GM12878 (cell line): ENCODE results near the gene LPAR6. TPM values are rescaled to one million over a fixed set of nuclear protein-coding genes. Genes with fewer than 3 reads are reported as not detected.
"Not testable (repeated sequence)": the region's sequence is repeated elsewhere in the genome, so short reads cannot be mapped to it uniquely, and the experiment has no call there.

Source experiments
- ATAC-seq: fragments of 200-7000 bp; cut with Tn5 transposase; 3 replicates; pipeline ENCODE4 v1.9.1; 2020; ENCODE audit warnings: mild to moderate bottlenecking, moderate library complexity
- BruUV-seq: library from RNA; stranded (reverse); fragments of 400-500 nt; replicated peaks from 2 replicates; lab custom pipeline; 2021; lab: Mats Ljungman, UMichigan
- CTCF ChIA-PET: fragments of 300-600 bp; sonication (Branson Sonifier 250); formaldehyde crosslinking; extraction: SDS; loops from one replicate; lab custom pipeline; 2021; ENCODE audit warnings: inconsistent platforms; lab: Yijun Ruan, JAX
- POLR2A ChIA-PET: fragments of 350-600 bp; formaldehyde crosslinking; extraction: SDS; loops from one replicate; lab custom pipeline; 2021; ENCODE audit warnings: inconsistent platforms; lab: Charles Lee
- RAD21 ChIA-PET: fragments of 300-600 bp; sonication (Branson Sonifier 250); formaldehyde crosslinking; loops from one replicate; lab custom pipeline; 2023; ENCODE audit warnings: antibody characterized with exemption; ENCODE audit not compliant: unreplicated experiment; lab: Charles Lee
- SMC1A ChIA-PET: fragments of 300-600 bp; sonication (Branson Sonifier 250); formaldehyde crosslinking; loops from one replicate; lab custom pipeline; 2023; ENCODE audit not compliant: unreplicated experiment, uncharacterized antibody; lab: Charles Lee
- DNase-seq: peaks from one replicate; pipeline ENCODE4 v3.0.0-alpha.2; 2011; ENCODE audit warnings: low read depth, low spot score
- FAIRE-seq: peaks from 3 replicates; lab custom pipeline; 2011; peaks lifted over from hg19 to GRCh38; lab: Jason Lieb, UNC
- H2AFZ ChIP-seq: 2 replicates; pipeline ENCODE4 v1.6.0; 2011; ENCODE audit warnings: low read depth, low read length, control low read depth; ENCODE audit not compliant: control insufficient read depth
- H3K27ac ChIP-seq: 2 replicates; pipeline ENCODE4 v1.5.1; 2011; ENCODE audit warnings: control low read depth; ENCODE audit not compliant: control insufficient read depth, insufficient read depth
- H3K27me3 ChIP-seq, 2 experiments: replicated peaks in 1 of 2; 2 replicates each; pipeline versions ENCODE4 v1.6.0 to v1.6.1; 2011; ENCODE audit warnings: low read length in 1 of 2; ENCODE audit not compliant: control insufficient read depth in 2 of 2, insufficient read depth in 2 of 2
- H3K36me3 ChIP-seq, 2 experiments: 2 replicates each; pipeline ENCODE4 v1.5.1; 2011; ENCODE audit warnings: low read length in 1 of 2; ENCODE audit not compliant: control insufficient read depth in 2 of 2, insufficient read depth in 2 of 2
- H3K4me1 ChIP-seq: 2 replicates; pipeline ENCODE4 v1.6.1; 2011; ENCODE audit warnings: mild to moderate bottlenecking, low read length, moderate library complexity, mixed read lengths; ENCODE audit not compliant: control insufficient read depth, insufficient read depth
- H3K4me2 ChIP-seq: 2 replicates; pipeline ENCODE4 v1.6.0; 2011; ENCODE audit warnings: control low read depth; ENCODE audit not compliant: control insufficient read depth, insufficient read depth
- H3K4me3 ChIP-seq: fragments of 200-600 bp; sonication (generic); 2 replicates; pipeline ENCODE4 v1.5.1; 2016
- H3K79me2 ChIP-seq: 2 replicates; pipeline ENCODE4 v1.6.0; 2011; ENCODE audit warnings: low read length; ENCODE audit not compliant: control insufficient read depth, insufficient read depth
- H3K9ac ChIP-seq: 2 replicates; pipeline ENCODE4 v1.8.0; 2011; ENCODE audit warnings: low read length, control low read depth, mixed read lengths; ENCODE audit not compliant: control insufficient read depth, insufficient read depth
- H3K9me3 ChIP-seq: replicated peaks from 3 replicates; pipeline ENCODE4 v1.5.1; 2011; ENCODE audit warnings: mild to moderate bottlenecking, low read length; ENCODE audit not compliant: control insufficient read depth, insufficient read depth
- H4K20me1 ChIP-seq: 2 replicates; pipeline ENCODE4 v1.6.0; 2011; ENCODE audit not compliant: control insufficient read depth, insufficient read depth
- ASH2L ChIP-seq: fragments of 300-600, 200-600 bp; sonication (generic); IDR thresholded peaks from 2 replicates; pipeline ENCODE4 v1.6.1; 2017; ENCODE audit warnings: low read depth, mild to moderate bottlenecking, borderline replicate concordance
- CREM ChIP-seq: IDR thresholded peaks from 2 replicates; pipeline ENCODE4 v1.6.1; 2014; ENCODE audit warnings: antibody characterized with exemption, low read depth
- ETV6 ChIP-seq, 2 experiments: fragments of 450-650 bp in 1 of 2; IDR thresholded peaks in 1 of 2; conservative IDR thresholded peaks in 1 of 2; 2 replicates each; pipeline ENCODE4 v1.6.1; 2014; ENCODE audit warnings: antibody characterized with exemption in 1 of 2, borderline replicate concordance in 1 of 2, low read depth in 1 of 2, mild to moderate bottlenecking in 1 of 2, moderate library complexity in 1 of 2
- MTA3 ChIP-seq: IDR thresholded peaks from 2 replicates; pipeline ENCODE4 v1.6.1; 2012; ENCODE audit warnings: low read length, inconsistent platforms, borderline replicate concordance
- NFIC ChIP-seq: IDR thresholded peaks from 2 replicates; pipeline ENCODE4 v1.6.1; 2012; ENCODE audit warnings: low read depth, mild to moderate bottlenecking, inconsistent platforms, low read length, moderate library complexity
- NFYA ChIP-seq: IDR thresholded peaks from 2 replicates; pipeline ENCODE4 v1.6.1; 2011; ENCODE audit warnings: low read depth, mild to moderate bottlenecking, low read length, improper control_type of control experiment, borderline replicate concordance
- RB1 ChIP-seq: fragments of 450-650 bp; formaldehyde crosslinking; IDR thresholded peaks from 2 replicates; pipeline ENCODE4 v1.6.1; 2017; ENCODE audit warnings: mild to moderate bottlenecking, borderline replicate concordance
- RFX5 ChIP-seq: IDR thresholded peaks from 2 replicates; pipeline ENCODE4 v1.6.1; 2011; ENCODE audit warnings: low read depth, low read length, improper control_type of control experiment
- SMAD1 ChIP-seq: fragments of 450-650 bp; IDR thresholded peaks from 2 replicates; pipeline ENCODE4 v1.6.1; 2018; ENCODE audit warnings: mild to moderate bottlenecking, low read depth; ENCODE audit not compliant: partially characterized antibody
- SREBF1 ChIP-seq: IDR thresholded peaks from 2 replicates; pipeline ENCODE4 v1.6.1; 2012; ENCODE audit warnings: mild to moderate bottlenecking, low read length
- ZSCAN29 ChIP-seq: fragments of 450-650 bp; IDR thresholded peaks from 2 replicates; pipeline ENCODE4 v1.6.1; 2017; ENCODE audit warnings: mild to moderate bottlenecking, moderate library complexity
- WGBS: methylation state at CpG from one replicate; pipeline ENCODE4 v1.1.6; 2016; ENCODE audit warnings: low lambda C conversion rate; ENCODE audit not compliant: insufficient replicate concordance, insufficient coverage; ENCODE audit errors: missing lambda C conversion rate; 5-methylcytosine and 5-hydroxymethylcytosine counted together
- in situ Hi-C: fragments of 300-500 bp; cut with MboI; formaldehyde crosslinking; loops from 9 replicates; pipeline ENCODE4 v1.14.3; 2018; ENCODE audit warnings: mixed read lengths
- intact Hi-C: fragments of 100-400 bp; cut with micrococcal nuclease; formaldehyde crosslinking; loops from one replicate; pipeline ENCODE4 v1.14.2; 2022; ENCODE audit not compliant: unreplicated experiment
- polyA plus RNA-seq, 11 experiments: library from polyadenylated mRNA; depleted of rRNA in 4 of 11; unstranded in 6 of 11; stranded (reverse) in 5 of 11; fragments of >200 nt; fragmentation: Nextera tagmentation in 4 of 11; fragmentation: Illumina TruSeq in 1 of 11; extraction: Ambion mirVana in 4 of 11; extraction: Trizol in 1 of 11; gene quantifications; 1 replicate in 1 of 11; 2 replicates in 10 of 11; pipeline versions ENCODE4 v1.2.1 to v1.2.3, GENCODE V29; 2011 to 2016; ENCODE audit warnings: inconsistent platforms in 2 of 11, missing spikeins in 2 of 11, low read depth in 1 of 11
- total RNA-seq, 4 experiments: library from RNA; depleted of rRNA in 3 of 4; stranded (reverse); fragments of >200 nt in 3 of 4; fragmentation: Illumina TruSeq in 1 of 4; extraction: Trizol in 1 of 4; gene quantifications; 2 replicates each; pipeline versions ENCODE4 v1.2.1 to v1.2.3, GENCODE V29; 2013 to 2021
- TF ChIP-seq, protein P1 (sequence below): IDR thresholded peaks from 2 replicates; pipeline ENCODE4 v1.6.1; 2012; ENCODE audit warnings: low read depth, low read length, improper control_type of control experiment
- TF ChIP-seq, protein P2 (sequence below): fragments of 450-650 bp; formaldehyde crosslinking; IDR thresholded peaks from 2 replicates; pipeline ENCODE4 v1.4.0; 2020; ENCODE audit warnings: mild to moderate bottlenecking, moderate library complexity

The LPAR6 gene
- total and polyA plus RNA-seq, 10 of the 15 experiments (the other 5 are each of a cell fraction or from before 2014, with no cell fraction given): 1.4 to 4.2 (median 2.8) TPM

DNA sequence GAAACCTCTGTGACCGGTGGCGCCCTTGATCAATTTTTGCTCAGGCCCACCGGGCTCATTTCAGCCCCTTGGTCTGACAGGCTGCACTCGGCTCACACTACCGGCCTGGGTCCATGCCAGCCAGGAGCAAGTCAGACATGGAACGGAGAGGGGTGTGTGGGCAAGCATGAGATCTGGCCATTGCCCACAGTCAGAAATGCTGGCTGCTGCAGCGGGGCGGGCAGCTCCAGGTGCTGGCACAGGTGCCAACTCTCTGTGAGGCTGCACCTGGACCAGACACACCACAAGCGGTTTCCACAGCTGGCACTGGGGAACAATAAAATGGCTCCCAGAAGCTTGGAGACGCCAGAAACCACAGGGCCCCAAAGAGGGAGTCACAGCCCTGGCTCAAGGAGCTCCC is 43.6 kb upstream of the LPAR6 start (continued):
- TF ChIP-seq NFIC (no peak), SMAD1 (no peak), ASH2L (no peak), MTA3 (no peak)
- TF ChIP-seq, all 136 proteins: peak for 0

DNA sequence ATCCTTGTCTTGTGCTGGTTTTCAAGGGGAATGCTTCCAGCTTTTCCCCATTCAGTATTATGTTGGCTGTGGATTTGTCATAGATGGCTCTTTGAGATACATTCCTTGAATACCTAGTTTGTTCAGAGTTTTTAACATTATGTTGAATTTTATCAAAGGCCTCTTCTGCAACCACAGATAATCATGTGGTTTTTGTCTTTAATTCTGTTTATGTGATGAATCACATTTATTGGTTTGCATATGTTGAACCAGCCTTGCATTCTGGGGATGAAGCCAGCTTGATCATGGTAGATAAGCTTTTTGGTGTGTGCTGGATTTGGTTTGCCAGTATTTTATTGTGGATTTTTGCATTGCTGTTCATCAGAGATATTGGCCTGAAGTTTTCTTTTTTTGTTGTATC is 38.3 kb upstream of the LPAR6 start:
- H3K9ac ChIP-seq, H4K20me1 ChIP-seq, ATAC-seq, in situ Hi-C loops, H3K4me1 ChIP-seq, intact Hi-C loops, H3K36me3 ChIP-seq, H3K4me2 ChIP-seq, FAIRE-seq, POLR2A ChIA-PET, H3K27ac ChIP-seq, BruUV-seq, H2AFZ ChIP-seq, DNase-seq, RAD21 ChIA-PET, H3K4me3 ChIP-seq, H3K27me3 ChIP-seq, SMC1A ChIA-PET, H3K79me2 ChIP-seq, H3K9me3 ChIP-seq: not testable (repeated sequence)
- CTCF ChIA-PET: interaction anchor here (0.6 to 0.7 kb wide), 2 partner anchors 39 to 80 kb away, joined by 3 read pairs; no protein-coding TSS in a partner anchor

DNA sequence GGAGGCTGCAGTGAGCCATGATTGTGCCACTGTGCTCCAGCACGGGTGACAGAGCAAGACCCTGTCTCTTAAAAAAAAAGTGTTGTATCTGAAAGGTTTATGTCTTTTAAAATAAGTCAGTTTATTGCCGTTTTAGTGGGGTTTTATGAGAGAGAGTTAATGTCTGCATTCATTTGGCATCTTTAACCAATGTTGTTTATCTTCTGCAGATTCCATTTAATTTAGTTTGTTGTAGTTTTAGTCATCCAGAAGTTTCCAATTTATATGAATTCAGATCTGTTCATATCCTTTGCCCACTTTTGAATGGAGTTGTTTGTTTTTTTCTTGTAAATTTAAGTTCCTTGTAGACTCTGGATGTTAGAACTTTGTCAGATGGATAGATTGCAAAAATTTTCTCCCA is 36.7 kb upstream of the LPAR6 start:
- no peaks in the 10 kb centered on the region; the same call in 1 of the 3 replicates for H3K9me3 ChIP-seq
- no peak for FAIRE-seq
- no peak overlapping the region for H3K4me2 ChIP-seq
- in situ Hi-C loops (no loop called here), intact Hi-C loops (no loop called here)
- ChIA-PET SMC1A (no interaction called here), RAD21 (no interaction called here), POLR2A (no interaction called here), CTCF (no interaction called here)
- H3K79me2 ChIP-seq: no peaks in the 10 kb centered on the region
- no peaks in the 10 kb centered on the region for H4K20me1 ChIP-seq
- no peak overlapping the region for H3K27ac ChIP-seq
- H3K27me3 ChIP-seq: no peaks in the 10 kb centered on the region
- H3K9ac ChIP-seq: no peak overlapping the region
- H3K4me1 ChIP-seq: no peaks in the 10 kb centered on the region
- ATAC-seq: no peak
- H3K36me3 ChIP-seq: peaks cover 2 to 3% of the 10 kb centered on the region in 2 experiments; a peak in 2 of 4 replicates
- BruUV-seq: no TSS peak
- H3K4me3 ChIP-seq: no peak overlapping the region
- H2AFZ ChIP-seq: no peak overlapping the region
- no peak for DNase-seq
- 94% methylated on average over 2 of the region's 2 CpGs for WGBS
- no peak for TF ChIP-seq RB1
- TF ChIP-seq NFYA: no peak
- TF ChIP-seq SREBF1: no peak
- TF ChIP-seq, protein P1, sequence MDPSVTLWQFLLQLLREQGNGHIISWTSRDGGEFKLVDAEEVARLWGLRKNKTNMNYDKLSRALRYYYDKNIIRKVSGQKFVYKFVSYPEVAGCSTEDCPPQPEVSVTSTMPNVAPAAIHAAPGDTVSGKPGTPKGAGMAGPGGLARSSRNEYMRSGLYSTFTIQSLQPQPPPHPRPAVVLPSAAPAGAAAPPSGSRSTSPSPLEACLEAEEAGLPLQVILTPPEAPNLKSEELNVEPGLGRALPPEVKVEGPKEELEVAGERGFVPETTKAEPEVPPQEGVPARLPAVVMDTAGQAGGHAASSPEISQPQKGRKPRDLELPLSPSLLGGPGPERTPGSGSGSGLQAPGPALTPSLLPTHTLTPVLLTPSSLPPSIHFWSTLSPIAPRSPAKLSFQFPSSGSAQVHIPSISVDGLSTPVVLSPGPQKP: no peak
- TF ChIP-seq, protein P2, sequence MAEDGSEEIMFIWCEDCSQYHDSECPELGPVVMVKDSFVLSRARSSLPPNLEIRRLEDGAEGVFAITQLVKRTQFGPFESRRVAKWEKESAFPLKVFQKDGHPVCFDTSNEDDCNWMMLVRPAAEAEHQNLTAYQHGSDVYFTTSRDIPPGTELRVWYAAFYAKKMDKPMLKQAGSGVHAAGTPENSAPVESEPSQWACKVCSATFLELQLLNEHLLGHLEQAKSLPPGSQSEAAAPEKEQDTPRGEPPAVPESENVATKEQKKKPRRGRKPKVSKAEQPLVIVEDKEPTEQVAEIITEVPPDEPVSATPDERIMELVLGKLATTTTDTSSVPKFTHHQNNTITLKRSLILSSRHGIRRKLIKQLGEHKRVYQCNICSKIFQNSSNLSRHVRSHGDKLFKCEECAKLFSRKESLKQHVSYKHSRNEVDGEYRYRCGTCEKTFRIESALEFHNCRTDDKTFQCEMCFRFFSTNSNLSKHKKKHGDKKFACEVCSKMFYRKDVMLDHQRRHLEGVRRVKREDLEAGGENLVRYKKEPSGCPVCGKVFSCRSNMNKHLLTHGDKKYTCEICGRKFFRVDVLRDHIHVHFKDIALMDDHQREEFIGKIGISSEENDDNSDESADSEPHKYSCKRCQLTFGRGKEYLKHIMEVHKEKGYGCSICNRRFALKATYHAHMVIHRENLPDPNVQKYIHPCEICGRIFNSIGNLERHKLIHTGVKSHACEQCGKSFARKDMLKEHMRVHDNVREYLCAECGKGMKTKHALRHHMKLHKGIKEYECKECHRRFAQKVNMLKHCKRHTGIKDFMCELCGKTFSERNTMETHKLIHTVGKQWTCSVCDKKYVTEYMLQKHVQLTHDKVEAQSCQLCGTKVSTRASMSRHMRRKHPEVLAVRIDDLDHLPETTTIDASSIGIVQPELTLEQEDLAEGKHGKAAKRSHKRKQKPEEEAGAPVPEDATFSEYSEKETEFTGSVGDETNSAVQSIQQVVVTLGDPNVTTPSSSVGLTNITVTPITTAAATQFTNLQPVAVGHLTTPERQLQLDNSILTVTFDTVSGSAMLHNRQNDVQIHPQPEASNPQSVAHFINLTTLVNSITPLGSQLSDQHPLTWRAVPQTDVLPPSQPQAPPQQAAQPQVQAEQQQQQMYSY: no peak
- TF ChIP-seq ETV6 (conservative IDR thresholded peaks at IDR 0.05 in 1 of 2, IDR thresholded peaks at IDR 0.05 in 1 of 2; ENCODE audit: borderline replicate concordance in 1 of 2, low read depth in 1 of 2): no peak
- no peak for TF ChIP-seq CREM
- TF ChIP-seq ZSCAN29: no peak
- no peak for TF ChIP-seq RFX5
